HG03108 (cell line): Measurements from ENCODE around the gene GPR155.

Source experiments
- ATAC-seq: cut with Tn5 transposase; IDR thresholded peaks from one replicate; pipeline ENCODE4 v1.9.1; 2021; ENCODE audit warnings: moderate library complexity; ENCODE audit not compliant: unreplicated experiment

The GPR155 gene

GRCh38 chr2:174486563-174487107 lies at the start of gene GPR155:
TSS of gene GPR155 (minus strand) at chr2:174487029. CDS start at chr2:174481956, 5,073 bp downstream.
- peak; percentile 33 for ATAC-seq

GRCh38 chr2:174535757-174536703 lies 49.2 kb upstream of the GPR155 start:
- ATAC-seq: no peak

- ATAC-seq: no peak
Observed at GRCh38 chr2:174535083-174535482, 48.3 kb upstream of the GPR155 start.

- no peak for ATAC-seq
Observed at GRCh38 chr2:174529916-174530315, 43.1 kb upstream of the GPR155 start.

GRCh38 chr2:174527959-174528358 lies 41.1 kb upstream of the GPR155 start:
- ATAC-seq: no peak

DNA sequence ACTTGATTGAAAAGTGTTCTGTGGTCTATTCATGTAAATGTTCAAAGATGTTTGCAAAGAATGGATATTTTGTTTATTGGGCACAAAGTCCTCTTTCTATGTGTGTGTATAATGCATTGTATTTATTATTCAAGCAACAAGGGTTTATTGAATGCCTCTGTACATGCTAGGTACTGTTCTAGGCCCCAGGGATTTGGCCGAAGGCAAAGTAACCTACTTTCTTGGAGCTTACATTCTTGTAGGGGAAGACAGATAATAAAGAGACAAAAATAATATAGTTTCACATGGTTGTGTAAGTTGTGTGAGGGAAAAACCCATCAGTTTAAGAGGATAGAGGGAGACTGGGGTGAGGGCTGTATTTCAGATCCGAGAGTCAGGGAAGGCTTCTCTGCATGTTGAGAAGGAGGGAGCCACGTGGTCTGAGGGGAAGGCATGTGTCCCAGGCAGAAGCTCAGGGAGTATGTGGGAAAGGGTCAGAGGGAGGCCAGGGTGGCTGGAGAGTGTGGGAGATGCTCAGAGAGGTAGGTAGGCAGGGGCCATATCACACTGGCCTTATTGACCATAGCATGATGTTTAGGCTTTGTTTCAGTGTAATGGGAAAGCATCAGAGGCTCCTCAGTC lies 40.4 kb upstream of the GPR155 start:
- no peak for ATAC-seq

DNA sequence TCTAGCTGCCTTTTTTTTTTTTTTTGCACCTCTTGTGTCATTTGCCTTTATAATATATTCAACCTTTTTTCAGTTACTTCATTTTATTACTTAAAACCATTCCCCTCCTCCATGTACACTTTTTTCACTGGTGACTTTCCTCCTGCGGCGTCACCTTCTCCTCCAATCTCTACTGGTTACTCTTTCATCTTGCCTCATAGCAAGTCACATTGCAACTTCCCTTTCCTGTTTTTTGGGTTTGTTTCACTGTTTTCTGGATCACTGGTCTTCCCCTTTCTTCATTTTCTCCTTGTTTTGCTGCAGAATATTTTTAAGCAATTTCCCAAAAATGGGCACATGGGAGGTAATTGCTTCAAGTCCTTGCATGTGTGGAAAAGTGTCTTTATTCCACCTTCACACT lies 37.7 kb upstream of the GPR155 start:
- ATAC-seq: no peak

GRCh38 chr2:174522553-174522952 lies 35.7 kb upstream of the GPR155 start:
- no peak for ATAC-seq

DNA sequence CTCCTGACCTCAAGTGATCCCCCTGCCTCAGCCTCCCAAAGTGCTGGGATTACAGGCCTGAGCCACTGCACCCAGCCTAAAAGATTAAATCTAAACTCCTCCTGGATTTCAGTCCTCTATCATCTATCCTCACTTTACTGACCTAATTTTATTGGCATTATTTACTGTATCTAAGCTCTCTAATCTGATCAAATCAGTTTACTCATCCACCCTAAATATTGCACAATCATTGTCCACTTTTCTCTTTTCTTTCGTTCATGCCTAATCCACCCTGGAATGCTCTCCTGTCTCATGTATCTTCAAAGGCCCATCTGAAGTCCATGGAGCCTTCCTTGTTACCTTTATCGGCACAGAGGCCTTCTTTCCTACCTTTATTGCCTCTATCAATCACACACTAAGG lies 31.6 kb upstream of the GPR155 start:
- no peak for ATAC-seq

- no peak for ATAC-seq
Observed at GRCh38 chr2:174516501-174517378, 29.9 kb upstream of the GPR155 start.

DNA sequence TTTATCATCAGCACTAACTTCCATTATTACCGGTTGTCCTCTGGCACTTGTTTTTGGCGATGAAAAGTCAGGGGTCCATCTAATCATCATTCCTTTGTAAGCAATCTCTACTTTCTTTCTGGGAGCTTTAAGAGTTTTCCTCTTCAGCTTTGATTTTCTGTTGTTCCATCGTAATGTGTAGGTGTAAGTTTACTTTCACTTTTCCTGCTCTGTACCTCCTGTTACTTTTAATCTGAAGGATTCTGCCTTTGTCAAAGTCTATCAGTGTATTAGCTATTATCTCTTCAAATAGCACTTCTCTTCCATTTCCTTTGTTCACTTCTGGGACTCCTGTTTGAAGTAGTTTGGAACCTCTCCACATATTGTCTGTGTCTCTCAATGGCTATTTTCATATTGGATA lies 25.5 kb upstream of the GPR155 start:
- ATAC-seq: no peak

GRCh38 chr2:174511580-174512260 lies 24.9 kb upstream of the GPR155 start:
- ATAC-seq: no peak

DNA sequence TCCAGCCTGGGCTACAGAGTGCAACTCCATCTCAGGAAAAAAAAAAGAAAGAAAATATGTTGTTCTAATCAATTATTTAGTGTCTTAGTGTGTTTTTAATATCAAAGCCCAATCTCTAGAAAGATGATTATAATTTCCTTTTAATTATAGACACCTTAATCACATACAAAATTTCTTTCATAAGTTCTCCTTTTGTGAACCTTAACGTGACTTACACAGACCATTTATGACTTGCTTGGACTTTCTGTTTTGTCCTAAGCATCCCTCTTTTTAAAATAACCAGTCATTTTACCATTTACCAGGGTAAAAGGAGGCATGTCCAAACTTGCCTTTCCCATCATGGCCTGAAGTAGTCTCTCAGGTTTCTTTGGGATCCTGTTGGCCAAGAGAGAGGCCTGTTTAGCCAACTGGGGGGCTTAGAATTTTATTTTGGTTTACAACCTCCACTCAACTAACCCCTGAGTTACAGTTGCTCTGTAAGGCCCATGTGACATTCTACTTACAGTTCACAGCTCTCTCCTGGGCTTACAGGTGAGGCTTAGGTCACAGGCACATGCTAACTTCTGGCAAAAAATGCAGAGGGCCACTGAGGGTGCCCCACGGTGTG lies 23.9 kb upstream of the GPR155 start:
- ATAC-seq: no peak

DNA sequence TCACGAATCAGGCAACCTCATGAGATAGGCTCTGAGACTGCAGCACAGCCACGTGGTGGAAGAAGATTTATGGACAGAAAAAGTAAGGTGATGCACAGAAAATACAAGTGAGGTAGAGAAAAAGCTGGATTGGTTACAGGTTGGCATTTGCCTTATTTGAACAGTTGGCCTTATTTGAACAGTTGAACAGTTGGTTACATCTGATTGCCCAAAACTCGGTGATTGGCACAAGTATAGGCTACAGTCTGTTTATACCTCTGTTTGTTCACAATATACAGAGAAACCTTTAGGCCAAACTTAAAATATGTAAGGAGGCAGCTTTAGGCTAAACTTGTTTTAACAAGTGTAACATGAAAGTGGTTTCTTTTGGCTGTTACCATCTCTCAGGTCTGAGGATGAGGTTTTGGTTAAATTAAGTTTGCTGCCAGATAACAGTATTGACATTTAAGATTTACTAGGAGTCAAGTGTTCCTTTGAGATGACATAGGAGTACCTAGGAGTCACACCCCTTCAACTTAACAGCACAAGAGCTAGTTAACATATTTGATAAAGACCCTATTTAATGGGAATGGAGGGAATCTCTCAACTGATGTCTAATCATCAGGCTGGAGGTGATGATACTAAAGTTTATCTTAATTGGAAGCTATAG lies 16.5 kb upstream of the GPR155 start:
- ATAC-seq: no peak

DNA sequence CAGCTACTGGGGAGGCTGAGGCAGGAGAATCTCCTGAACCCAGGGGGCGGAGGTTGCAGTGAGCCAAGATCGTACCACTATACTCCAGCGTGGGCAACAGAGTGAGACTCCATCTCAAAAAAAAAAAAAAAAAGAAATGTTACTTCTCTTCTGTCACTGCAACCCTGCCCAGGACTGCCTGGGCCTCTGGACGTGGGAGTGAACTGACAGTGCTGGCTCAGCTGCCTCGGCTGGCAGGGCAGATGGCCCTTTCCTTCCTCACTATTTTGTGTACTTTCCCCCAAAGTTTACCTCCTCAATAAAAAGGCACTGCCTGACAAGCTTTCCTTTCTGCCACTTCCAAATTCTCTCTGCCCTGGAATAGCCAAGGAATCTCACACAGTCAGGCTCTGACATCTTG lies 12.5 kb upstream of the GPR155 start:
- ATAC-seq: no peak

DNA sequence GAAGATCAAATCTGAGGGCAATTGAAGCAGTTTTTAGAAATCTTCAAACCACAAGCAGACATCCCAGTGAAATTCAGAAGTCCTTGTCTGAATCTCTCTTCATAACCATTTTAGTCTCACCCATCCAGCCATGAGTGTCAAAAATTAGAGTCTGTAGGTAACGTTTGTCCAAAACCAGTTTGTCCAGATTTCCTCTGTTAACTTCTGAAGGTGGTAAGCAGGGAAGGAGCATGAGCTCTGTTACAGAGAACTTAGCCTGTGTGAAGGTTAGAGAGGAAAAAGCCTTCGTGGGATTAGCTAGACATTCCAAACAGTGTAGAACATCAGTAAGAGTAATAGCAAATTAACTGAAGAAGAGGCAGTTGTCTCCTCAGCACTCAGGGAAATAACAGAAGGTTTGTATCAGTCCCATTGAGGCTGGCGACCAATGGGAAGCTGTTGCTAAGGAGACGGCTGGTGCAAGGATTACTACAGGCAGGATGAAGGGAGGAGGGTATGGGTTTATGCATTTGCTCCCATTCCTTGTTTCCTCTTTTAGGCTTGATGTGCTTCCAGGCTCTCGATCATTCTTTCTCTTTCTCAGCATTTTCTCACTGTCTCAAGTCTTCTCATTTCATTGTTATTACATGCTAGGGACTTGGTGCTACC lies 8.7 kb upstream of the GPR155 start:
- ATAC-seq: no peak

- ATAC-seq: peak; percentile 46
Observed at GRCh38 chr2:174493549-174494331, 6.9 kb upstream of the GPR155 start.

- ATAC-seq: peak; percentile 90
Observed at GRCh38 chr2:174492963-174493431, 6.2 kb upstream of the GPR155 start.
